Right cardiac atrium (tissue), 5 donors: Measurements from ENCODE around the gene NIP7. TPM values are rescaled to one million over a fixed set of nuclear protein-coding genes. Genes with fewer than 3 reads are reported as not detected.

Source experiments
- ATAC-seq, 2 donors: fragments of 200-7000 bp; cut with Tn5 transposase; one replicate each; pipeline versions ENCODE4 v1.8.0 to v1.9.1; 2020; ENCODE audit warnings: moderate library complexity in 2 of 2, mild to moderate bottlenecking in 1 of 2
- DNase-seq, 3 donors: peaks; one replicate each; pipeline ENCODE4 v3.0.0-alpha.2; 2020
- H3K27ac ChIP-seq: one replicate; pipeline ENCODE4 v1.5.1; 2013; ENCODE audit warnings: mild to moderate bottlenecking, low read length, control low read depth, moderate library complexity
- H3K27me3 ChIP-seq: one replicate; pipeline ENCODE4 v1.6.1; 2013; ENCODE audit not compliant: control insufficient read depth, insufficient read depth
- H3K4me1 ChIP-seq: one replicate; pipeline ENCODE4 v1.6.1; 2013; ENCODE audit warnings: low read length; ENCODE audit not compliant: control insufficient read depth, insufficient read depth
- H3K4me3 ChIP-seq: one replicate; pipeline ENCODE4 v1.5.1; 2013; ENCODE audit warnings: low read length, control low read depth
- H3K9me3 ChIP-seq: one replicate; pipeline ENCODE4 v1.6.1; 2013; ENCODE audit warnings: low read length; ENCODE audit not compliant: control insufficient read depth
- WGBS: extraction: QIAGEN DNeasy Blood & Tissue Kit; methylation state at CpG from one replicate; pipeline ENCODE4 v1.1.7; 2013; 5-methylcytosine and 5-hydroxymethylcytosine counted together
- intact Hi-C, 4 donors: fragments of 100-400 bp; cut with DNase I; formaldehyde crosslinking; loops; one replicate each; pipeline versions ENCODE4 v1.11.0 to v1.14.0; 2022 to 2023
- polyA plus RNA-seq: library from polyadenylated mRNA; stranded (reverse); fragments of 200-250 nt; gene quantifications from one replicate; pipeline ENCODE4 v1.2.3, GENCODE V29; 2013
- total RNA-seq, 4 donors: library from RNA; stranded (reverse); fragmentation: NEBNext Ultra II Directional; extraction: Animal tissue kit (Norgen Biotek cat#: 25700); gene quantifications; one replicate each; pipeline ENCODE4 v1.2.1, GENCODE V29; 2021
- donor health status: healthy with polysubstance abuse.
- donor health status: DM: no; HTN: yes; CAD: no.
- donor health status: DM: no; HTN: no; CAD: no.
- donor health status: DM: no; HTN: yes; CAD: no; lungs with severe emphysema.
- donor health status: DM: yes; HTN: yes; CAD: no.

NIP7 gene
- total and polyA plus RNA-seq, 5 donors, result 6.2 to 14.8 (median 8.6) TPM

DNA sequence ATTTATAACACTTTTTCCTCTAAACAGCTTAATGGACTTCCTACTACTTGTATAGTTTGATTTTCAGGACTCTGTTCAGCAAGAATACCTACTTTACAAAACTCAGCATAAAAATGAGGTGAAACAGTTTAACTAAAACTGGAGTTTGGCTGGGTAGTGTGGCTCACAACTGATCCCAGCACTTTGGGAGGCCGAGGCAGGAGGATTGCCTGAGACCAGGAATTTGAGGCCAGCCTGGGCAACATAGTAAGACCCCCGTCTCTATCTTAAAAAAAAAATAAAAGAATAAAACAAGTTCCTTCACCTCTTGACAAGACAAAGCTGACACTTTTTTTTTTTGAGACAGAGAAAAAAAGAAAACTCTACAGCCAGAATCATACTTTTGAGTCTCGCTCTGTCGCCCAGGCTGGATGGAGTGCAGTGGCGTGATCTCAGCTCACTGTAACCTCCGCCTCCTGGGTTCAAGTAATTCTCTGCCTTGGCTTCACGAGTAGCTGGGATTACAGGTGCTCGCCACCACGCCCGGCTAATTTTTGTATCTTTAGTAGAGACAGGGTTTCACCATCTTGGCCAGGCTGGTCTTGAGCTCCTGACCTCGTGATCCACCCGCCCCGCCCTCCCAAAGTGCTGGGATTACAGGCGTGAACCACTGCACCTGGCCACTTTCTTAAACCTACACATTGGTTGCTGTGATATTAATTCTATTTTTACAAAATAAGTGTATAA, 11.8 kb upstream of the NIP7 start:
- H3K4me1 ChIP-seq, result peaks cover 6% of the 10 kb centered on the region
- no peak overlapping the region for H3K27ac ChIP-seq
- H3K9me3 ChIP-seq, result no peaks in the 10 kb centered on the region
- H3K4me3 ChIP-seq, result no peak overlapping the region
- DNase-seq, result no peak
- no peak for ATAC-seq
- 94% methylated on average over 14 of the region's 14 CpGs for WGBS
- intact Hi-C loops, result no loop called here
- H3K27me3 ChIP-seq, result no peaks in the 10 kb centered on the region

DNA sequence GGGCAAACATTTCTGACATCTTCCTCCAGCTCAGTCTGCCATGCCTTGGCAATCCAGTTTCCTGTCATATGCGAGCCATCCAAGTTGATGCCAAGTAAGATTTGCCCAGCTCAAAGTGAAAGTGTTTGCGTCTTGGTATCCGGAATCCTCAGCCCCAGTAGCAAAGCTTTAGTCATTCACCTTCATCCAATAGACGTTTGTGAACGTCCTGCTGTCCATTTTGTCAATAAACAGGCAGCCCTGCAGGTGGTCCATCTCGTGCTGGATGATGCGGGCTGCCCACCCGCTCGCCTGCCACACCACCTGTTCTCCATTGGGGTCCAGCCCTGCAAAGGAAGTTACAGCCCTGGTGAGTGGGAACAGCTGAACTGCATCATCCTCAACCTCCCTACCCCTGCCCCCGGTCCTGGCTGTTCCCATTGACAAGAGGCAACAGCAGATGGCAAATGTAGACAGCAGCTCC, 10.7 kb upstream of the NIP7 start:
- ATAC-seq (no peak), DNase-seq (no peak)
- H3K27ac ChIP-seq, result no peak overlapping the region
- H3K27me3 ChIP-seq, result no peaks in the 10 kb centered on the region
- H3K4me1 ChIP-seq, result peaks cover 6% of the 10 kb centered on the region
- H3K4me3 ChIP-seq, result no peak overlapping the region
- H3K9me3 ChIP-seq, result no peaks in the 10 kb centered on the region
- intact Hi-C loops, result no loop called here
- WGBS, result 68% methylated on average over 10 of the region's 10 CpGs

DNA sequence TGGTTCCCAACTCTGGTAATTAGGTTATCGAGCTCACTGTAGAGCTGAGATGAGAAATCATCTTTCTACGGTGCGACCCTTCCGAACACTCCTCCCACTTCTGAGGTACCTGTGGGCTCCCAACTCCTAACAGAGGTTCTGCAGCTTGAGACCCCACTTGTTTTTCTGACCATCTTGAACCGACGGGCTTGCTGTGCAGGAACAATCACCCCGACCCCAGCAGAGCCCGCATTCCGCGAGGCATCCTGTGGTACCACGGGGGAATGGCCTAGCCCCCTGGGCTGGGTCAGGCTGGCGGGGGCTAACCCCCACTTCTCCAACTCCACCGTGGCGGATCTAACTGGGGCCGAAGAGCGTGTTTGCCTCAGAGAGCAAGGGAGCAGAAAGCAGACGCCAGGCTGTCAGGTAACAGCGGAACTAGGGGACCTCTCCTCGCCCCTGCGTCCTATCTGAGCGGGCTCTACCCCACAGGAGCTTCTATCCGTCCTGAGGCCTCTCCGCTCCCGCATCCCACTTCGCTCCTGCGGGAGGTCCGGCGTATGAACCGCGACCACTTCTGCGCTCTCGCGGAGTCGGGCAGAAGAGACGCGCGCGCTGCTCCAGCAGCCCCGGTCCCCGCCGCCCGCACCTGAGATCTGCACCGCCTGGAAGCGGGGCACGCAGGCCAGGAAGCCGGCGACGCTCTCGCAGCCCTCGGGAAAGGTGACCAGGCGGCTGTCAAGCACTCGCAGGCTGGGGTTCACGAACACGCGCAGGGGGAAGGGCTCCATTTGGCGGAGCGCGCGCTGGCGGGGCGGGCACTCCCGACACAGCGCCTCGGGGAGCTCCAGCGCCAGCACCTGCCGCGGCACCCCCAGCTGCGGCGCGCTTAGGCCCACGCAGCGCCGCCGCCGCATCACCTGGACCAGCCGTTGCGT, 9.9 kb upstream of the NIP7 start:
- DNase-seq, result peak in 2 of 3 donors; percentile 70 to 73
- Histone ChIP-seq H3K9me3 (no peaks in the 10 kb centered on the region), H3K4me3 (peak overlapping the region; percentile 78), H3K4me1 (peaks cover 6% of the 10 kb centered on the region), H3K27ac (no peak overlapping the region), H3K27me3 (no peaks in the 10 kb centered on the region)
- whole genome bisulfite sequencing, result 6% methylated on average over 77 of the region's 77 CpGs
- peak; percentile 25 for ATAC-seq
- intact Hi-C loops, result no loop called here

DNA sequence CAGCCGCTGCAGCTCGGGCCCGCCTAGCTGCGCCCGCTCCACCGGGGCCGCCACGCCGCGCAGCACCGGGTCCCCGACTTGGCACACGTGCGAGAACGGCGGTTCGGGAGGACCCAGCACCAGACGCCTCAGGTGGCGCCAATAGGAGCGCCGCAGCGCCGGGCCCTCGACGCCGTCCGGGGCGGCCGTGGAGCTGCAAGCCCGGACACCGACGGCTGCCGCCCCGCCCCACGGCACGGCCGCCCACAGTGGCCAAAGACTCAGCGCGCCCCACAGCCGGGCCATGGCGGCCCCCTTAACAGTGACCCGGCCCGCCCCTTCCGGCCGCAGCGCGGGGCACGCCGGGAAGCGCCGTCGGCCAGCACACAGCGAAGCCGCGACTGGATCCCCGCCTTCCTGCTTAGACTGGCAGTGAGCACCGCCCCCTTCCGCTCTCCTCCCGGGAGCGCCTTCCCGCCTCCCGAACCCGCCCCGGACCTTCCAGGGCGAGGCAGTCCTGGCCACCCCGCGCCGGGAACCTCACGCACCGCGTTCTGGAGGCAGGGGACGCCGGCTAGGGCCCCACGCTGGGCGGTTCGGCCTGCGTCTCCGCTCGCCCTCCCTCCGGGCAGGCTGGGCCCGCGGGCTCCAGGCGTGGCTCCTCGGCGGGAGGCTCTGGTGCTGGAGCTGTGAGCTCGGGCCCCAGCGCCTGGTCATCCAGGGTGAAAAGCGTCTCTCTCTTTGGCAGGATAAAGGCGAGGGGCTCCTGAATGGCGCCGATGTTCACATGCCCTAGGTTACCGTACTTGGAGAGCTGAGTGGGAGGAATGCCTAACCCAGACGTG, 9.1 kb upstream of the NIP7 start, which contains the start of gene PDF:
Gene PDF, minus strand, starts transcription at position 303 of the 824 bp plus-strand sequence. Its CDS starts 18 bp downstream, at position 285.
- intact Hi-C loops, result no loop called here
- DNase-seq, result peak; percentile 96 to 98 (median 97)
- Histone ChIP-seq H3K9me3 (no peaks in the 10 kb centered on the region), H3K27ac (peak within 1 kb of the TSS; percentile 89), H3K27me3 (no peaks in the 10 kb centered on the region), H3K4me1 (peaks cover 6% of the 10 kb centered on the region), H3K4me3 (peak within 1 kb of the TSS; percentile 78)
- ATAC-seq, result peak; percentile 97 to 98
- under 1% methylated on average over 93 of the region's 93 CpGs for WGBS

DNA sequence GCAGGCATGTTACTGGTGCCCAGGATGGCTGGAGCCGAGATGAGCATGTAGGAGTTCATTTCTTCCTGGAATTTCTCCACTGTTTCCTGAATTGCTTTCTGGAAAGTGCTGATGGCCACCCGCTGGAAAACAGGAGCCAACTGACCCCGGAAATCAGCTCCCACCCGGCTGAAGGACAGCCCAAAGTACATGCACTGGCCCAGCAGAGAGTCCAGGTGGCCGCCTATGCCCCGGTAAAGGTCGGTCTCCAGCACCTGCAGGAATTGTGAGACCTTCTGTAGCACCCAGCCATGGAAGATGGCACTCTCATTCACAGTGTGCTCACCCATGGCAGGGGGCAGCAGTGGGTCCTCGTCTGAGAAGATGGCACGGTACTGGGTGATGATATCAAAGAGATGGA, 4.9 kb upstream of the NIP7 start:
- no peak overlapping the region for H3K27ac ChIP-seq
- DNase-seq (no peak), ATAC-seq (no peak)
- 93% methylated on average over 9 of the region's 9 CpGs for WGBS
- peaks cover 2% of the 10 kb centered on the region for H3K4me1 ChIP-seq
- no peak overlapping the region for H3K4me3 ChIP-seq
- no peaks in the 10 kb centered on the region for H3K27me3 ChIP-seq
- H3K9me3 ChIP-seq, result no peaks in the 10 kb centered on the region
- intact Hi-C loops, result no loop called here

DNA sequence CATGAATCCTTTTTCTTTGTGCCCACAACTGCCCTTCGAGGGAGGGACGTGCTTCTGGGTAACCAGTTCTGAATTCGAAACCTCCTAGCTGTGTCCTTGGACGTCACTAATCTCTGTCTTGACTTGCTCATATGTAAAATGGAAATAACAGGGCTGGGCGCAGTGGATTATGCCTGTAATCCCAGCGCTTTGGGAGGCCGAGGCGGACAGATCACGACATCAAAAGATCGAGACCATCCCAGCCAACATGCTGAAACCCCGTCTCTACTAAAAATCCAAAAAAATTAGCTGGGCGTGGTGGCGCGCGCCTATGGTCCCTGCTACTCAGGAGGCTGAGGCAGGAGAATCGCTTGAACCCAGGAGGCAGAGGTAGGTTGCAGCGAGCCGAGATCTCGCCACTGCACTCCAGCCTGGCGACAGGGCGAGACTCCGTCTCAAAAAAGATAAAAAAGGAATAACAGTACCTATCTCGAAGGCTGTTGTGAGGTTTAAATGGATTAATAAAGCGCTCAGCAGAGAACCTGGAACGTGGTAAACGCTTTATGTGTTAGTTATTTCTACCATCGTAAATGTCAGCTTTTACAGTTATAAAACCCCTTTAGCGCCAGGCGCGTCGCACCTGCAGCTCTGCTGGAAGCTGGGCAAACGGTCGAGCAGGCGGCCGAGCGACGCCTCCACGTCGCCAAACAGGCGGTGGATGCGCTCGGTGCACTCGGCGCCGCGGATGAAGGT, 849 bp upstream of the NIP7 start:
- 19% methylated on average over 46 of the region's 46 CpGs for WGBS
- H3K4me1 ChIP-seq, result peaks cover 2% of the 10 kb centered on the region
- no peak for ATAC-seq
- H3K27me3 ChIP-seq, result no peaks in the 10 kb centered on the region
- H3K4me3 ChIP-seq, result peak overlapping the region; percentile 70
- H3K27ac ChIP-seq, result peak overlapping the region; percentile 58
- intact Hi-C loops, result no loop called here
- DNase-seq, result peak in 2 of 3 donors; percentile 52 to 58
- no peaks in the 10 kb centered on the region for H3K9me3 ChIP-seq

DNA sequence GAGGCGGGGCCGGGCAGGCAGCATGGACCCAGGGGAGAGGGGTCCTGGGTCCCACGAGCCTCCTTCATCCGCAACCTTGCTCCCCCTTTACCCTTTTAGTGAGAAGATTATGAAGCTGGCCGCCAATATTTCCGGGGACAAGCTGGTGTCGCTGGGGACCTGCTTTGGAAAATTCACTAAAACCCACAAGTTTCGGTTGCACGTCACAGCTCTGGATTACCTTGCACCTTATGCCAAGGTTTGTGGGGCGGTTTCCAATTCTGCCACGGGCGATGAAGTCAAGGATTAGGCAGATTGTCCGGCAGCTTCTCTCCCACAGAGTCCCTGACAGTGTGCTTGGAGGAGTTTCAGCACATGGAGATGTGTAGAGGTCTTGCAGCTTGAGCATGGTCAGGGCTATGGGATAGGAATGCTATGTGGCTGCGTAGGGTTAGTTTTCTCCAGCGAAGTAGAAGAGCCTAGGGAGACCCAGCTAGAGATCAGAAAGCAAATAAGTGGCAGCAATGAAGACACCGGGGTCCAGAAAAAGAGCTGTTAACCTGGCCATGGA, 598 bp downstream of the NIP7 start:
- intact Hi-C loops, result no loop called here
- DNase-seq (peak in 1 of 3 donors; percentile 19), ATAC-seq (no peak)
- peak overlapping the region; percentile 72 for H3K27ac ChIP-seq
- WGBS, result 7% methylated on average over 16 of the region's 16 CpGs
- H3K27me3 ChIP-seq, result no peaks in the 10 kb centered on the region
- H3K4me1 ChIP-seq, result peaks cover 2% of the 10 kb centered on the region
- peak overlapping the region; percentile 70 for H3K4me3 ChIP-seq
- H3K9me3 ChIP-seq, result no peaks in the 10 kb centered on the region

DNA sequence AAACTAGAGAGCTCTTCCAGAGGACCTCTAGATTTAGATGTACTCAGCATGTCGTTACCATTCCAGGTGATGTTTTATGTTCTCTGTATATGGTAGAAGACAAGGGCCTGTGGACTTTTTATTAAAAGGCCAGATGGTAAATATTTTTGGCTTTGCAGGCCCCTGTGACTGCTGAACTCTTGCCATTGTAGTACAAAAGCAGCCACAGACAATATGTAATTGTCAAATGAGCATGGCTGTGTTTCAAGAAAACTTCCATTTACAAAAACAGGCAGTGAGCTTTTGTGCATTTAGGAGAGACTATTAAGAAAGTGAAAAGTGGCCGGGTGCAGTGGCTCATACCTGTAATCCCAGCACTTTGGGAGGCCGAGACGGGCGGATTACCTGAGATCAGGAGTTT, 4.6 kb downstream of the NIP7 start:
- ATAC-seq (no peak), DNase-seq (no peak)
- H3K9me3 ChIP-seq, result no peaks in the 10 kb centered on the region
- H3K27me3 ChIP-seq, result no peaks in the 10 kb centered on the region
- intact Hi-C loops, result no loop called here
- no peak overlapping the region for H3K4me3 ChIP-seq
- H3K4me1 ChIP-seq, result no peaks in the 10 kb centered on the region
- 96% methylated on average over 5 of the region's 5 CpGs for WGBS
- H3K27ac ChIP-seq, result no peak overlapping the region

DNA sequence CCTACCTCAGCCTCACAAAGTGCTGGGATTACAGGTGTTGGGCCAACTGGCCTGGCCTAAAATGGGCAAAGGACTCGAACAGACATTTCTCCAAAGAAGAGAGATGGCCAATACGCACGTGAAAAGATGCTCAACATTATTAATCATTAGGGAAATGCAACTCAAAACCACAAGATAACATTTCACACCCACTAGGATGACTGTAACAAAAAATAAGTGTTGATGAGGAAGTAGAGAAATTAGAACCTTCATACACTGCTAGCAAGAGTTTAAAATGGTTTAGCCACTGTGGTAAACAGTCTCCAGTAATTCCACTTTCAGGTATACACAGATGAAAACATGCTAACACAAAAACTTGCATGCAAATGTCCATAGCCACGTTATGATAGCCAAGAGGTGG, 6.4 kb downstream of the NIP7 start:
- WGBS, result 75% methylated on average over 4 of the region's 4 CpGs
- intact Hi-C loops, result no loop called here

DNA sequence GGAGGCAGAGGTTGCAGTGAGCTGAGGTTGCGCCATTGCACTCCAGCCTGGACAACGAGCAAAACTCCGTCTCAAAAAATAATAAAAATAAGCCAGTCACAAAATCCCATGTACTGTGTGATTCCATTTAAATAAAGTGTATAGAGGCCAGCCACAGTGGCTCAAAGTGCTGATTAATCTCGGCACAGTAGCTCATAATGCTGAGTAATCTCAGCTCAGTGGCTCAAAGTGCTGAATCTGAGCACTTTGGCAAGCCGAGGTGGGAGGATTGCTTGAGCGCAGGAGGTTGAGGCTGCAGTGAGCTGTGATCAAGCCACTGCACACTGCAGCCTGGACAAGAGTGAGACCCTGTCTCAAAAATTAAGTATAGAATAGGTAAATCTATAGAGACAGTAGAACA, 7.1 kb downstream of the NIP7 start:
- ATAC-seq, result no peak
- no peaks in the 10 kb centered on the region for H3K27me3 ChIP-seq
- H3K27ac ChIP-seq, result no peak overlapping the region
- H3K4me3 ChIP-seq, result no peak overlapping the region
- WGBS, result 87% methylated on average over 6 of the region's 6 CpGs
- intact Hi-C loops, result no loop called here
- no peaks in the 10 kb centered on the region for H3K4me1 ChIP-seq
- no peaks in the 10 kb centered on the region for H3K9me3 ChIP-seq
- DNase-seq, result no peak

More for the DNA sequence above, 6.4 kb downstream of the NIP7 start:
- H3K4me1 ChIP-seq, result no peaks in the 10 kb centered on the region
- ATAC-seq, result no peak
- H3K27me3 ChIP-seq, result no peaks in the 10 kb centered on the region
- no peaks in the 10 kb centered on the region for H3K9me3 ChIP-seq
- H3K27ac ChIP-seq, result no peak overlapping the region
- DNase-seq, result no peak
- H3K4me3 ChIP-seq, result no peak overlapping the region
